HUES48 (cell line): ENCODE results near the gene AGAP1.

Experiments
- H3K27ac ChIP-seq: one replicate; pipeline ENCODE4 v1.7.0; 2013; ENCODE audit warnings: low read depth, low read length, inconsistent platforms
- H3K27me3 ChIP-seq: 2 replicates; pipeline ENCODE4 v1.6.1; 2013; ENCODE audit warnings: mild to moderate bottlenecking, low read length; ENCODE audit not compliant: control insufficient read depth, insufficient read depth
- H3K36me3 ChIP-seq: 2 replicates; pipeline ENCODE4 v1.6.1; 2013; ENCODE audit warnings: low read length; ENCODE audit not compliant: control insufficient read depth, insufficient read depth
- H3K4me1 ChIP-seq: 2 replicates; pipeline ENCODE4 v1.6.1; 2013; ENCODE audit warnings: mild to moderate bottlenecking, low read length; ENCODE audit not compliant: control insufficient read depth, insufficient read depth
- H3K4me3 ChIP-seq: 2 replicates; pipeline ENCODE4 v1.5.1; 2013; ENCODE audit warnings: mild to moderate bottlenecking, low read depth, low read length
- H3K9ac ChIP-seq: 2 replicates; pipeline ENCODE4 v1.6.1; 2013; ENCODE audit warnings: mild to moderate bottlenecking, low read depth, low read length, moderate library complexity
- H3K9me3 ChIP-seq: 2 replicates; pipeline ENCODE4 v1.6.1; 2013; ENCODE audit warnings: low read length; ENCODE audit not compliant: control insufficient read depth, insufficient read depth

AGAP1 gene

GRCh38 chr2:235508371-235509160, 14.7 kb downstream of the AGAP1 start:
- Histone ChIP-seq H3K9ac (no peak overlapping the region), H3K4me3 (no peak overlapping the region), H3K36me3 (no peaks in the 10 kb centered on the region), H3K4me1 (peaks cover 44% of the 10 kb centered on the region), H3K27me3 (no peaks in the 10 kb centered on the region), H3K27ac (no peak overlapping the region), H3K9me3 (no peaks in the 10 kb centered on the region)

GRCh38 chr2:235510318-235510717, 16.5 kb downstream of the AGAP1 start:
- Histone ChIP-seq H3K27me3 (no peaks in the 10 kb centered on the region), H3K4me3 (no peak overlapping the region), H3K9me3 (no peaks in the 10 kb centered on the region), H3K4me1 (peaks cover 33% of the 10 kb centered on the region), H3K9ac (no peak overlapping the region), H3K27ac (no peak overlapping the region), H3K36me3 (no peaks in the 10 kb centered on the region)

GRCh38 chr2:235511187-235511661, 17.4 kb downstream of the AGAP1 start:
- no peaks in the 10 kb centered on the region for H3K27me3 ChIP-seq
- H3K36me3 ChIP-seq, result no peaks in the 10 kb centered on the region
- peak overlapping the region; percentile 6 for H3K27ac ChIP-seq
- peaks cover 28% of the 10 kb centered on the region for H3K4me1 ChIP-seq
- no peaks in the 10 kb centered on the region for H3K9me3 ChIP-seq
- no peak overlapping the region for H3K9ac ChIP-seq
- no peak overlapping the region for H3K4me3 ChIP-seq

- Histone ChIP-seq H3K4me3 (no peak overlapping the region), H3K27me3 (no peaks in the 10 kb centered on the region), H3K9me3 (no peaks in the 10 kb centered on the region), H3K9ac (no peak overlapping the region), H3K27ac (no peak overlapping the region), H3K4me1 (peaks cover 21% of the 10 kb centered on the region), H3K36me3 (no peaks in the 10 kb centered on the region)
These were observed 18.2 kb downstream of the AGAP1 start for GRCh38 chr2:235511751-235512698.

GRCh38 chr2:235512699-235513053, 18.8 kb downstream of the AGAP1 start:
- peaks cover 22% of the 10 kb centered on the region for H3K4me1 ChIP-seq
- no peaks in the 10 kb centered on the region for H3K36me3 ChIP-seq
- H3K9me3 ChIP-seq, result no peaks in the 10 kb centered on the region
- no peak overlapping the region for H3K27ac ChIP-seq
- no peaks in the 10 kb centered on the region for H3K27me3 ChIP-seq
- no peak overlapping the region for H3K9ac ChIP-seq
- no peak overlapping the region for H3K4me3 ChIP-seq

GRCh38 chr2:235513984-235514626, 20.3 kb downstream of the AGAP1 start:
- H3K36me3 ChIP-seq, result no peaks in the 10 kb centered on the region
- no peaks in the 10 kb centered on the region for H3K27me3 ChIP-seq
- H3K9me3 ChIP-seq, result no peaks in the 10 kb centered on the region
- no peak overlapping the region for H3K27ac ChIP-seq
- no peak overlapping the region for H3K4me3 ChIP-seq
- peaks cover 18% of the 10 kb centered on the region for H3K4me1 ChIP-seq
- no peak overlapping the region for H3K9ac ChIP-seq

- Histone ChIP-seq H3K27me3 (no peaks in the 10 kb centered on the region), H3K9me3 (no peaks in the 10 kb centered on the region), H3K4me3 (no peak overlapping the region), H3K27ac (no peak overlapping the region), H3K9ac (no peak overlapping the region), H3K4me1 (peaks cover 18% of the 10 kb centered on the region), H3K36me3 (no peaks in the 10 kb centered on the region)
These were observed 21.0 kb downstream of the AGAP1 start for GRCh38 chr2:235514627-235515363.

GRCh38 chr2:235515364-235515742, 21.5 kb downstream of the AGAP1 start:
- no peak overlapping the region for H3K9ac ChIP-seq
- H3K36me3 ChIP-seq, result no peaks in the 10 kb centered on the region

GRCh38 chr2:235515821-235516220, 22.0 kb downstream of the AGAP1 start:
- H3K27ac ChIP-seq, result no peak overlapping the region
- no peak overlapping the region for H3K4me3 ChIP-seq
- no peaks in the 10 kb centered on the region for H3K27me3 ChIP-seq
- H3K9me3 ChIP-seq, result no peaks in the 10 kb centered on the region
- H3K36me3 ChIP-seq, result no peaks in the 10 kb centered on the region
- no peak overlapping the region for H3K9ac ChIP-seq
- peaks cover 21% of the 10 kb centered on the region for H3K4me1 ChIP-seq

More at GRCh38 chr2:235515364-235515742, 21.5 kb downstream of the AGAP1 start:
- no peak overlapping the region for H3K4me3 ChIP-seq
- H3K27me3 ChIP-seq, result no peaks in the 10 kb centered on the region
- peaks cover 21% of the 10 kb centered on the region for H3K4me1 ChIP-seq
- H3K9me3 ChIP-seq, result no peaks in the 10 kb centered on the region
- no peak overlapping the region for H3K27ac ChIP-seq

- no peaks in the 10 kb centered on the region for H3K9me3 ChIP-seq
- no peaks in the 10 kb centered on the region for H3K36me3 ChIP-seq
- H3K9ac ChIP-seq, result no peak overlapping the region
- H3K4me3 ChIP-seq, result no peak overlapping the region
- H3K27me3 ChIP-seq, result no peaks in the 10 kb centered on the region
- H3K27ac ChIP-seq, result no peak overlapping the region
- H3K4me1 ChIP-seq, result peaks cover 17% of the 10 kb centered on the region
These were observed 22.4 kb downstream of the AGAP1 start for GRCh38 chr2:235516257-235516656.
